T-helper 2 cell treated with Interferon-gamma antibody and Interleukin-4, amounts not matched to agents 100 ng/mL and 5 ng/mL, for 36 hours (primary cell): Measurements from ENCODE around the gene DNAJC6. TPM values are rescaled to one million over a fixed set of nuclear protein-coding genes. Genes with fewer than 3 reads are reported as not detected.
"Not testable (repeated sequence)": the region's sequence is repeated elsewhere in the genome, so short reads cannot be mapped to it uniquely, and the experiment has no call there.

Experiments
- intact Hi-C: fragments of 100-400 bp; cut with micrococcal nuclease; formaldehyde crosslinking; loops from one replicate; pipeline ENCODE4 v1.15.1; 2023
- total RNA-seq: library from RNA; stranded (reverse); gene quantifications from 2 replicates; pipeline ENCODE4 v1.2.3, GENCODE V29; 2022

The DNAJC6 gene
- total RNA-seq, 1 donor from 2014 or later, result 1.8 TPM

DNA sequence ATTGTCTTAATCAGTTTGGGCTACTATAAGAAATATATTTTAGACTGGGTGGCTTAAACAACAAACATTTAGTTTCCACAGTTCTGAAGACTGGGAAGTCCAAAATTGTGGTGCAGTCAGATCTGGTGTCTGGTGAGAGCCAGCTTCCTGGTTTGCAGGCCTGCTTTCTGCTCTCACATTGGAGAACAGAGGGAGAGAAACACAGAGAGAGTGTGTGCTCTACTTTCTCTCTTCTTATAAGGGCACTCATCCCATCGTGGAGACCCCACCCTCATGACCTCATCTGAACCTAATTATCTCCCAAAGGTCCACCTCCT lies 115.2 kb downstream of the DNAJC6 start:
- intact Hi-C loops, result loop anchor here (5.0 kb wide), 2 partner anchors 157 to 1503 kb away; no protein-coding TSS in a partner anchor

DNA sequence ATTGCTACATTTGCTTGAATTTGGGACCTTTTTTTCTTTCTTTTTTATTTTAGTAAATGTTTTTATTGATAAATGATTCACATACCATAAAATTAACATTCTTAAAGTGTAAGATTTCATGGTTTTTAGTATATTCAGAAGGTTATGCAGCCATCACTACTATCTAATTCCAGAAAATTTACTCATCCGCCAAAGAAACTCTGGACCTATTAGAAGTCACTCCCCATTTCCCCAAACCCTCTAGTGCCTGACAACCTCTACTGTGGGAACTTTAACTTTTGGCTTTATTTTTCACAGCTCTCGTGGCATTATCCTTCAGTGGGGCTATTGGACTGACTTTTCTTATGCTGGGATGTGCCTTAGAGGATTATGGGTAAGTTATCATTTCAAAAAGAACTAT lies 115.7 kb downstream of the DNAJC6 start:
- intact Hi-C loops, result no loop called here

- intact Hi-C loops, result no loop called here
These were observed 116.4 kb downstream of the DNAJC6 start for GRCh38 chr1:65425697-65426096.

DNA sequence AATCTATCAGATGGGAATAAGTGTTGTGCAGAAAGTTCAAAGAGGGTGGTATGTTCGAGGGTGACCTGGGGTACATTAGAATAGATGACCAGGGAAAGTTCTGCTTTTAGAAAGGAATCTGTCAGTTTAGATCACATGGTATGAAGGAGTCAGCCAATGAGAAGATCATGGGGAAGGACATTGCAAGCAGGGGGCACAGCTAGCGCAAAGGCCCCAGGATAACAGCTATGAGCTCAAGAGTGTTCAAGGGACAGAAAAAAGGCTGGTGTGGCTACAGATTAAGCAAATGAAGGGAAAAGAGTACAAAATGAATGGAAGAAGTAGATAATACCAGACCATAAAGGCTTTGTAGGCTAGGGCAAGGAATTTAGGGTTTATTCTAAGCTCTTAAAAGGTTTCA lies 119.7 kb downstream of the DNAJC6 start:
- intact Hi-C loops, result no loop called here

GRCh38 chr1:65429806-65430205 lies 120.5 kb downstream of the DNAJC6 start:
- intact Hi-C loops, result loop anchor here (2.0 kb wide), 2 partner anchors 29 to 1017 kb away; no protein-coding TSS in a partner anchor

- intact Hi-C loops, result loop anchor here (1.0 to 2.0 kb wide), 3 partner anchors 28 to 1016 kb away; no protein-coding TSS in a partner anchor
These were observed 121.9 kb downstream of the DNAJC6 start for GRCh38 chr1:65431111-65431705.

DNA sequence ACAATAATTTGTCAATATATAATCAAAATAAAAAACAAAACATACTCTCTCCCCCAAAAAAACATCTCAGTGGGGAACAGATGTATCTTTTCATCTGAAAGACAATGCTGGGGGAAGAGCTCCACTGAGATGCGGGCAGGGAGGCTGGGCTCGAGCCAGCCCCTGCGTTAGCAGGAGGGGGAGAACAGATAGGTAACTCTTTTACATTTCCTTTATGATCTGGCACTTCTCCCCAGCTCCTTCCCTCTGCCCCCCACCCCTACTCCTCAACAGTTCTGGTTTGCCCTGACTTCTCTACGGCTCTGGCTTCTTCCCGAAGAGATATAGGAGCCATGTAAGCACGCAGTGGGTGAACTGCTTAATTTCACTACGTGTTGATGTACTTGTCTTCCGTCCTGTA lies 123.6 kb downstream of the DNAJC6 start:
- intact Hi-C loops, result no loop called here

- intact Hi-C loops, result no loop called here
These were observed 124.9 kb downstream of the DNAJC6 start for GRCh38 chr1:65434255-65434654.

DNA sequence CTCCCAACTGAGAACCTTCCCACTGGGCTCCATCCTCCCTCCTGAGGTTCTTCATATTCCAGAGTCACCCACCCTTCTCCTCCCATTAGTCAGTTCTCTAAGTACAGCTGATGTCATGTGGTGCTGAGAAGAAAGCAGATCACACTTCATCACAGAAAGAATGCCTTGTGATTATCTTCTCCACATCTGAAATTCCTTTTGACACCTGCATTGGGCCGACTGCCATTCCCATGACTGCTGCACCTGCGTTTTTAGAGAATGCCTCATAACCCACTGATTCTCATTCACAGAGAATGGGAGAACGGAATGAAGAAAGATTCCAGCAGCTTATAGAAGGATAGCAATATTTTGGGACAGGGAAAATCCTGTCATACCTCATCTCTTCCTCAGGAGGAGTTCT lies 125.4 kb downstream of the DNAJC6 start:
- intact Hi-C loops, result no loop called here

DNA sequence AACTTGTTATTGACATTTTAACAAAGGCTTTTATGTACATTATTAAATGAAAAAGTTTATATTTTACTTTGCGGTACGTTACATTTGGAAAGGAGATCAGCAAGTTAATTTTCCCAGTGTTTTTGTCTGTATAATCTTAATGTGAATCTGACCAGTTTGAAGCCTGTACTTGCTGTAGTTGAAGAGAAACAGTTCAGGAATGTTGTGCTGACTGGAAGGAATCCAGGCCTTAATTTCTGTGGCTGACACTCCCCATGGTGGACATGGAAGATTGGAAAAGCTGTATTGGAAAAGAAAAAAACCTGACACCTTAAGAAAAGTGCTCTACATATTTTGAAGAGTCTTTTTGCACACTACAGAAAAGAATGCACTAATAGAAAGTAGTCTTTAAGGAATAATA lies 126.6 kb downstream of the DNAJC6 start:
- intact Hi-C loops, result no loop called here

DNA sequence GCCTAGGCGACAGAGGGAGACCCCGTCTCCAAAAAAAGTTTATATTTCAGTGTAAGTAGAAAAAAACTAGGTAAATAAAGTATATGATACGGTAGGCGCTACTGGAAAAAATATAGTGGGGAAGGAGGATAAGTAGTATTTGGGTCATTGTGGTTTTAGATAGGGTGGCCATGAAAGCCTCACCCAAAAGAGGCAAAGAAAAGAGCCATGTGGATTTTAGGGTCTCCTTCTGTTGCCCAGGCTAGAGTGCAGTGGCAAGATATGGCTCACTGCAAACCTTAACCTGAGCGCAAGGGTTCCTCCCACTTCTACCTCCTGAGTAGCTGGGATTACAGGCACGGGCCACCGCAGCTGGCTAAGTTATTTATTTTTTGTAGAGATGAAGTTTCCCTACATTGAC lies 128.3 kb downstream of the DNAJC6 start:
- intact Hi-C loops, result no loop called here

DNA sequence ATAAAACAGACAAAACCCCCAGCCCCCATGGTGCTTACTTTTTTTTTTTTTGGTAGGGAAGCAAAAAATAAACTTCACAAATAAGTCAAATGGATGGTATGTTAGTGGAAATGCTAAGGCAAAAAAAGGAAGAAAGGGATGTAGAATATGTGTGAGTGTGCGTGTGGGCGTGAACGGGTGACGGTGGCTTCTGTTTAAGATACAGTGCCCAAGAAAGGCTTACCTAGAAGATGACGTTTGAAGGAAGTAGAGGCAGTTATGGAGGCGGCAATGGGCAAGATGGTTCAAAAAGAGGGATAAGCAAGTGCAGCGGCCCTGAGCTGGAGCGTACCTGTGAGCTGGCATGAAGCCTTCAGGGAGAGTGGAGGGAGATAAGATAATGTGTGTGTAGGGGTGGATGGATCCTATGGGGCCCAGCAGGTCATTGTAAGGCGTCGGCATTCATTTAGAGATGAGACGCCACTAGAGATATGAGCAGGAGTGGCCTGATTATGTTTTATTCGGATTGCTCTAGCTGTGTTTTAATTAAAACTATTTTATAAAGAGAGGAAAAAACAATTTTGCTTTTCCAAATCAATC lies 131.1 kb downstream of the DNAJC6 start:
- intact Hi-C loops, result no loop called here

GRCh38 chr1:65440915-65441314 lies 131.6 kb downstream of the DNAJC6 start:
- intact Hi-C loops, result no loop called here

- intact Hi-C loops, result no loop called here
These were observed 132.1 kb downstream of the DNAJC6 start for GRCh38 chr1:65441464-65441863.

GRCh38 chr1:65442442-65442841 lies 133.1 kb downstream of the DNAJC6 start:
- intact Hi-C loops, result no loop called here

DNA sequence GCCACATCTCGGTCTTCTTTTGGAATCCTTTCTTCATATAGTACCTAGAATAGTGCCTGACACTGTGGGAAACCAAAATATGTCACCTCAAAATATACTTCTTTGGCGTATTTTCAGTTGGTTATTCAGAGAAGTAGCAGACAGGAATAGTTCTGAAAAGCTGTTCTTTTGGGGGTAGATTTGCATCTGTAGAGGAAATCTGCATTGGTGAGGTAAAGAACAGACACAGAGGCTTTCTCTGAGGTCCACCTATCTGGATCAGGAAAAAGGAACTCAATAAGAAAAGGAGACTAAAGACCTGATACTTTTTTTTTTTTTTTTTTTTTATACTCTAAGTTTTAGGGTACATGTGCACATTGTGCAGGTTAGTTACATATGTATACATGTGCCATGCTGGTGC lies 134.3 kb downstream of the DNAJC6 start:
- intact Hi-C loops, result no loop called here

- intact Hi-C loops, result no loop called here
These were observed 134.8 kb downstream of the DNAJC6 start for GRCh38 chr1:65444128-65444640.

GRCh38 chr1:65445837-65446236 lies 136.5 kb downstream of the DNAJC6 start:
- intact Hi-C loops, result no loop called here

DNA sequence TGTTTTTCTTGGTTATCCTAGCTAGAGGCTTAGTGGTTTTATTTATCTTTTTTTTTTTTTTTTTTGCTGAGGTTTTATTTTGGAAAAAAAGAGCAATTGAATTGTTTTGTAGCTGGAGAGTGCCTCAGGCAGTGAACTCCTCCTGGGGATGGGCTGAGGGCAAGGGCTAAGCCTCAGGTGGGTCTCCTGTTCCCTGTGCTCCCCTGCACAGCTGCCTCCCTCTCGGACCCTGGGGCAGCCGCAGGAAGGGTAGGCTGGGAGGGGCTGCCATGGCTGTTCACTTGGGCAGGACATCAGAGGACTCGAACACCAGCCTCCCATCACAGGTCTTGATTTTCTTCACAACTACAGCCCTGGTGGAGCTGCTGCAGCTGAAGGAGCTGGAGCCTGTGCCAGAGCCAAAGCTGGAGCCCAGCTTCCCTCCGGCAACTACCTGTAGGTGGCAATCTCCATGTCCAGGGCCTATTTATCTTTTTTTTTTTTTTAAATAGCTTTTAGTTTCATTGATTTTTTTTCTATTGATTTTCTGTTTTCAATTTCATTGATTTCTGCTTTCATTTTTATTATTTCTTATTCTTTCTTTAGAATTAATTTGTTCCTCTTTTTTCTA lies 140.0 kb downstream of the DNAJC6 start:
- intact Hi-C loops, result no loop called here

DNA sequence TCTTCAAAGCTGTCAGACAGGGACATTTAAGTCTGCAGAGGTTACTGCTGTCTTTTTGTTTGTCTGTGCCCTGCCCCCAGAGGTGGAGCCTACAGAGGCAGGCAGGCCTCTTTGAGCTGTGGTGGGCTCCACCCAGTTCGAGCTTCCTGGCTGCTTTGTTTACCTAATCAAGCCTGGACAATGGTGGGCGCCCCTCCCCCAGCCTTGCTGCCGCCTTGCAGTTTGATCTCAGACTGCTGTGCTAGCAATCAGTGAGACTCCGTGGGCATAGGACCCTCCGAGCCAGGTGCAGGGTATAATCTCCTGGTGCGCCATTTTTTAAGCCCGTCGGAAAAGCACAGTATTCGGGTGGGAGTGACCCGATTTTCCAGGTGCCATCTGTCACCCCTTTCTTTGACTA lies 146.3 kb downstream of the DNAJC6 start:
- intact Hi-C loops, result not testable (repeated sequence)

DNA sequence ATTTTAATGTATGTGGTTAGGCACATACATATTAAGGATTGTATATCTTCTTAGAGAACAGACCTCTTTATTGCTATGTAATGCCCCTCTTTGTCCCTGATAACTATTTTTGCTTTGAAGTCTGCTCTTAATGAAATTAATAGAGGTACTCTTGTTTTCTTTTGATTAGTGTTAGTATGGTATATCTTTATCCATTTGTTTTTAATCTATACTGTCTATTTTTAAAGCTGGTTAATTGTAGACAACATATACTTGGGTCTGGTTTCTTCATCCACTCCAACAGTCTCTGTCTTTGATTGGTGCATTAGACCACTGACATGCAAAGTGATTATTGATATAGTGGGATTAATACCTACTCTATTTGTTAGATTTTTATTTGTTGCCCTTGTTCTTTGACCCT lies 147.1 kb downstream of the DNAJC6 start:
- intact Hi-C loops, result no loop called here

- intact Hi-C loops, result loop anchor here (2.0 kb wide), 1 partner anchor 27 kb away; no protein-coding TSS in a partner anchor
These were observed 148.5 kb downstream of the DNAJC6 start for GRCh38 chr1:65457868-65458267.
